GM20431 (cell line): Measurements from ENCODE around the gene EHHADH.
"Not testable (repeated sequence)": the region's sequence is repeated elsewhere in the genome, so short reads cannot be mapped to it uniquely, and the experiment has no call there.

Experiments used
- in situ Hi-C: fragments of 300-500 bp; cut with MseI, MboI; formaldehyde crosslinking; loops from one replicate; pipeline ENCODE4 v1.15.0; 2020; ENCODE audit warnings: low sequenced_read_pairs; ENCODE audit not compliant: unreplicated experiment

EHHADH gene

DNA sequence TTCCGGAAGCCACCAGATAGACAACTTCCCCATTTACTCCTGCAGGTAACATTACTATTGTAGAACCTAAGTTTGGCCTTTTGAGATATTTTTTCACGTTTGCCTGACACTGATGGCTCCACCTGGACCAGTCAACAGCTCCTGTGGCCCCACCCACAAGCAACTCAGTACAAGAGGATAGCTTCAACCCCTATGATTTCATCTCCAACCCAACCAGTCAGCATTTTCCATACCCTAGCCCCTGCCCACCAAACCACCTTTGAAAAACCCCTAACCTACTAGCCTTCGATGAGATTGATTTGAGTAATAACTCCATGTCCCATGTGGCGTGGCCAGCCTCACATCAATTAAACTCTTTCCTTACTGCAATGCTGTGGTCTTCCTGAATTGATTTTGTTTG is 950 bp upstream of the EHHADH start:
- in situ Hi-C loops = no loop called here

GRCh38 chr3:185253133-185253532 is 716 bp downstream of the EHHADH start:
- in situ Hi-C loops = not testable (repeated sequence)

GRCh38 chr3:185251272-185251671 is 2.6 kb downstream of the EHHADH start:
- in situ Hi-C loops = no loop called here

DNA sequence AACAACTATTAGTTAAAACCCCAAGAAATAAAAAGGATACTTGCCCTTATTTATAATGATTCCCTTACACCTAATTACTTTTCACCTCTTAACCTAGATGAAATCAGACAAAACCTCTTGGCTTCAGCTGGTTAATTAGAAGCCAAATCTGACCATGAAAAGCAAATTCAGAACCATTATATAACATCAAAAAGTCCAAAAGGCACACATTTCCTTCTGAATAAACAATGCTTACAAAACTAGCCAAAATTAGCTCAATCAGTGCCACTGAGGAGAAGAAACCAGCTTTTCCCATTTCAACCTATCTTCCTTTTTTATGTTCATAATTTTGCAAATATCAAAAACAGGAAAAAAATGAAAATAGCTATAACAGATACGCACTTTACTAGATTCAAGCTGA is 3.2 kb downstream of the EHHADH start:
- in situ Hi-C loops = no loop called here

GRCh38 chr3:185250247-185250646 is 3.6 kb downstream of the EHHADH start:
- in situ Hi-C loops = no loop called here

DNA sequence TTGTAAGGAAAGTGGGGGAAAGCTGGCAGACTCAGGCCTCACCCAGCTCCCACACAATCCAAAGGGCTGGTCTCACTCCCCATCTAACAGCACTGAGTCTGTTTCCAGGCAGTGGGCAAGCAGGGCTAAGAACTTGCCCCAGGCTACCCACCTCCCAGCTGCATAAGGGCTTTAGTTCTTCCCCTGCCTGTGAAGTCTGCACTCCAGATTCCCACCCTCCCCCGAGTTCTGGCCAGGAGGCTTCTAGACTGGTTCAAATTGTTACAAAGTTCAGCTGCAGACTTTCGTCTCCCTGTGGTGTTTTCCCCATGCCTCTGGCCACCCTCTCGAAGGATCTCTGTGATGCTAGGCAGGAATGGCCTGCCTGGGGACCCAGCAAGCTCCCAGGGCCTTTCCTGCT is 11.2 kb downstream of the EHHADH start:
- in situ Hi-C loops = no loop called here

DNA sequence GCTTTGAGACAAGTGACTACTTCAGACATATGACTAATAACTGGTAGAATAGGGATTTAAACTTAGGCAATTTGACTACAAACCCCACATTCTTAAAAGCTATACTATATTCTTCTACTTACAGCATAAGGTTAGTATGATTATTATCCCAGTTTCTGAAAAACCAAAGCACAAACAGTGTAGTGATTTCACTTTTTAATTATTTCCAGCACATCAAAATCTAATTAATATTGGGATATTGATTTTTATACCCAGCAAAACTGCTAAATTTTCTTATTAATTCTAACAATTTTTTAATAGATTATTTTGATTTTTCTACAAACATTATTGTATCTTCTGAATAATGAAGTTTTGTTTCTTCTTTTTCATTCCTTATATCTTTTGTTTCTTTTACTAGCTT is 16.9 kb downstream of the EHHADH start:
- in situ Hi-C loops = no loop called here

DNA sequence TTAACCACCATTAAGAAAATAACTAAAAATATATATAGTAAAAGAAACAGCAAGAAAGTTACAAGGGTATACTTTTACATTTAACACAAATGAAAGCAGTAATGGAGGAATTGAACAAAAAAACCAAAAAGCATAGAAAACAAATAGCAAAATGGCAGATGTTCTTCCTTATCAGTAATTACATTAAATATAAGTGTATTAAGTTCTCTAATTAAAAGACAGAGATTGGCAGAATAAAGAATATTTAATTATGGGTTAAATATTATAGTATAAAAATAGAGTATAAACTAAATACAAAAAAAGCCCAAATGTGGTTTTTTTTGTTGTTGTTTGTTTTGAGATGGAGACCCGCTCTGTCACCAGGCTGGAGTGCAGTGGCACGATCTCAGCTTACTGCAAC is 20.5 kb downstream of the EHHADH start:
- in situ Hi-C loops = no loop called here

DNA sequence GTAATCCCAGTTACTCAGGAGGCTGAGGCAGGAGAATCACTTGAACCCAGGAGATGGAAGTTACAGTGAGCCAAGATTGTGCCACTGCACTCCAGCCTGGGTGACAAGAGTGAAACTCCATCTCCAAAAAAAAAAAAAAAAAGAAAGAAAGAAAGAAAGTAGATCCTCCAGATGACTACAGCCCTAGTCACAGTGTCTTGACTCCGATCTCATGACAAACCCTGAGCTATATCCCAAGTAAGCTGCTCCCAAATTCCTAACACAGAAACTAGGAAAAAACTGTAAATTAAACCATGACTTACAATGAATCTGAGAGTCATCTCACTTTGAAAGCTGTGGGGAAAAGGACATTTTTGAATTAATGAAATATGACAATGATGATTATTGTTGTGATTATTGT is 27.3 kb downstream of the EHHADH start:
- in situ Hi-C loops = not testable (repeated sequence)

DNA sequence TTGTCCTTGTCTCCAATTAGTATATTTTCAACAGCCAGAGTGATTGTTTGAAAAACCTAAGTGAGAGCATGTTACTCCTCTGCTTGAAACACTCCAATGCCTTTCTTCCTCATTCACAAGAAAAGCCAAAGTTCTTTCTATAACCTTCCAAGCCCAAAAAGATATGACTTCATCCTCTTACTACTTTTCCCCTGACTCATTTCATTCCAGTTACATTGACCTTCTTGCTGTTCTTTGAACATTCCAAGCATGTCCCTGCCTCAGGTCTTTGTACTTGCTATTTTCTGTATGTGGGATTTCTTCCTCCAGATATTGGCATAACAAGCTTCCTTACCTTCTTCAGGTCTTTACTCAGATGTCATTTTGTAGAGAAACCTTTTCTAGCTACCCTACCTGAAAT is 28.3 kb downstream of the EHHADH start:
- in situ Hi-C loops = no loop called here

DNA sequence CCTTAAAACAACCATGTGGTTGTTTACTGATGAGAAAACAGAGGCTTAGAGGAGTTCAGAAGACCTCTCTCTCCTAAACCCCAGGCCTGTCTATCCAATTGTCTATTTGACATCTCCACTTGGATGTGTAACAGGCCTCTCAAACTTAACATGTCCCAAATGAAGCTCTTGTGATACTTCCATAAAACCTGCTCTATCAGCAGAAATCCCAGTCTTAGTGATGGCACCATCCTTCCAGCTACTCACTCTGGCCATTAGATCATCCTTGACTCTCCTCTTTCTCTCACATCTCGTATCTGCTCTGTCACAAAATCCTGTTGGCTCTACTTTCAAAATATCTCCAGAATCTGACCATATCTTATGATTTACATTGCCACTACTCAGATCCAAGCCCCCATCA is 28.8 kb downstream of the EHHADH start:
- in situ Hi-C loops = no loop called here

DNA sequence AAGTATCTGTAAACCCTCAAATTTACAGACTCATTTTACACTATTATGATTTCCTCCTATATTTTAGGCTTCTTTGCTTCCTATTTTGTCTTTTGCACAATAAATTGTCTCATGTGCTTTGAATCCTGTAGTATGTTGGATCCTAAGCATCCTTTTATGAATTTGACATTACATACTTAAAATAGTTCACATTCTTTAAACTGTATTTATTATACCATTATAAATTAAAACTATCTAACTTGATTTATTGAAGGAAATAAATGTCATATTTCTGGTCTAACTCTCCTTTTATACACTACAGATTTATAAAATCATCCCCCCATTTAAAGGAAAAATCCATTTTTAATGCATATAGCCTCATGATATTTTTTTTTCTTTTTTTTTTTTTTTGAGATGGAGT is 32.6 kb downstream of the EHHADH start:
- in situ Hi-C loops = no loop called here

- in situ Hi-C loops = no loop called here
Observed at GRCh38 chr3:185216607-185216958, 37.3 kb downstream of the EHHADH start.

DNA sequence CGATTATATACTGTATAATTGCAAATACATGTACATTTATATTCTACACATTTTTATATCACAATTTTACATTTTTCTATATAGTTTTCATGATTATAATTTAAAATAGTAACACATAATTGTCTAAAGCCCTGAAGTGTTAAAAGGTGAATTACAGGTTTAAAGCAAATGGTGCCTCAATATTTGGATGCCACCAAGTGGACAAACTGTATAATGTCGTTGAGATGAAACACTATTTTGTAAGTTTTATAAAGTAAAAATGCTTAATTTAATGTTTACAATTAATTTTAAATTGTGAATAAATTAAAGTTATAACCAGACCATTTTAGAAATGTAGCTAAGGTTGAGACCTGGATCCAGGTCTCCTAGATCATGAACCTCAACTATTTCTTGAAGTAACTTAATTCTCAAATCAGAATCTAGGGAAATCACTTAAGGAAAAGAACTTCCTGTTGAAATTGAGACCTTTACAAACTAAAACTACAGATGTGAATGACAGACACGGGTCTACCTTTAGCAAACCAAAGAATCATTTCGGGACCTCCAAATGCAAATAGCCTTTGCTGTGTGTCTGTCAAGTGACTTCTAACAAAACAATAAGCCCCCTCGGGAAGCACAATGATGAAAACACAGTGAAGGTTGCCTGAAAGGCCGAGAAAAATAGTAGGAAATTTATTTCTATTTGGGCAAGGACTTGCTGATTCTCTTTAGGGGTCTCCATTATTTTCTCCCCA is 37.8 kb downstream of the EHHADH start:
- in situ Hi-C loops = no loop called here

DNA sequence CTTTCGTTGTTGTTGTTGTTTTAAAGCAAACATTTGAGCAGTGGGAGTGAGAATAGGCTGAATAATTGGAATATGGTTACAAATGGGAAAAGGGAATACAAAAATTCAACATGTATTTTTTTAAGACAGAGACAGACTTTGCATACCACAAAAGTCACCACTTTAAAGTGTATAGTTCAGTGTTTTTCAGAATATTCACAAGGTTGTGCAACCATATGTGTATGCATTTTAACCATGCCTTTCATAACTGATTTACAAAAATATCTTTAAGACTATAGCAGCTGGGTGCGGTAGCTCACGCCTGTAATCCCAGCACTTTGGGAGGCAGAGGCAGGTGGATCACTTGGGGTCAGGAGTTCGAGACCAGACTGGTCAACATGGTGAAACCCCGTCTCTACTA is 41.3 kb downstream of the EHHADH start:
- in situ Hi-C loops = no loop called here

GRCh38 chr3:185212086-185212485 is 41.8 kb downstream of the EHHADH start:
- in situ Hi-C loops = no loop called here

DNA sequence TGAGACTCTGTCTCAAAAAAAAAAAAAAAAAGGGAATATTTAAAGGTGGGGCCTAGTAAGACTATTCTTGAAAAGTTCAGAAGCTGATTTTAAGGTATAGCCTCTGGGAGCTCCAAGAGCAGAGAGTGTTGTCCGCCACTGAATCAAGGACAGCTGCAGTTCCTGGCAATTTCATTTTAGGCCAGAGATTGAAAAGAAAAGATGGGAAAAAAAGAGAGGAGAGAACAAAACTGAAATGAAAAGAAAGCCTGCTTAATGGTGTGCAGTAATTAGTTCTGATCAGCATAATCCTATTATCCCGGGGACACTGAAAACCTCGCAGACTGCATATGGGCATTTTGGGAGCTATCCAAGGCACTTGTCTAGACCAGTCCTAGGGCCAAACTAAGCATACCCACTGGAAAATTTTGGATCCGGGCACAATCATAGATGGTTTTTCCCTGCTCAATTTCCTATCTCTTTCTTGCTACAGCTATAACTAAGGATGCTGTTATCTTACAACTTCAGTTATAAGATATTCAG is 43.2 kb downstream of the EHHADH start:
- in situ Hi-C loops = no loop called here

- in situ Hi-C loops = no loop called here
Observed at GRCh38 chr3:185208823-185209222, 45.0 kb downstream of the EHHADH start.

- in situ Hi-C loops = no loop called here
Observed at GRCh38 chr3:185207931-185208746, 45.7 kb downstream of the EHHADH start.

GRCh38 chr3:185207481-185207880 is 46.4 kb downstream of the EHHADH start:
- in situ Hi-C loops = no loop called here

GRCh38 chr3:185205865-185206264 is 48.0 kb downstream of the EHHADH start:
- in situ Hi-C loops = no loop called here
